GM18867 (cell line): ENCODE measurements around the gene TBC1D9.

Source experiments
- ATAC-seq: cut with Tn5 transposase; IDR thresholded peaks from one replicate; pipeline ENCODE4 v1.9.1; 2021; ENCODE audit warnings: mild to moderate bottlenecking, moderate library complexity; ENCODE audit not compliant: unreplicated experiment

Gene TBC1D9

DNA sequence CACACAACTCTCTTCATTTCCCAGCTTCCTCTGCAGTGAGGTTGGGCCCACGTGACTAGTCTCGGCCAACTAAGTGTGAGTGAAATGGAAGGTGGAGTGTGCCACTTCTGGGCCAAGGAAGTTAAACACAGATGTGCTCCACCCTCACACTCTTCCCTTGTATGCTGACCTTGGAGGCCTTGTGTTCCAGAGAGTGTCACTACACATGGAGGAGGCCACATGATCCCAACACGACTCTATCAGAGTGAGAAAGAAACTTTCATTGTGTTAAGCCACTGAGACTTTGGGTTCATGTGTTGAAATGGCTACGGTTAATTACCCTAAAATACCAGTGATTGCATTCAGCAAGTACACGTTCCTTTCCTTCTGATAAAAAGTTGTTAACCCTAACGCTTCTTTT is 55.1 kb downstream of the TBC1D9 start:
- ATAC-seq, result no peak

GRCh38 chr4:140697709-140698560 is 58.2 kb downstream of the TBC1D9 start:
- no peak for ATAC-seq

DNA sequence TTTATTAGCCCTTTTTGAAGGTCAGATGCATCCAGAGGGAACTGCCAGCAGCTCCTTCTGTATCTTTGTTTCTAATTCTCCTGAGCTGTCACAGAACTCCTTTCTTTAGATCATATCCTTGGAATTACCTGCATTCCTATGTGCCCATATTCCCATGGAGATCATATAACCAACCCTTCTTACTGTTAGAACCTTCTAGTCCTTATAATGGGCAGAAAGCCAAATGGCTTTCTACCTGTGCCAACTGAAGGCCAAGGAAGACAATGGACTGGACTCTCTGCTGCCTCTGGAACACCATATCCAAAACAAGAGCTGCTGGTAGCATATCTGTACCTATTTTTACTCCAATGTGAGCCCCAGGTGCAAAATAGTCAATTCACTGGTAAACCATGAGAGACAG is 60.7 kb downstream of the TBC1D9 start:
- no peak for ATAC-seq

- no peak for ATAC-seq
Observed at GRCh38 chr4:140693562-140693961, 62.6 kb downstream of the TBC1D9 start.

DNA sequence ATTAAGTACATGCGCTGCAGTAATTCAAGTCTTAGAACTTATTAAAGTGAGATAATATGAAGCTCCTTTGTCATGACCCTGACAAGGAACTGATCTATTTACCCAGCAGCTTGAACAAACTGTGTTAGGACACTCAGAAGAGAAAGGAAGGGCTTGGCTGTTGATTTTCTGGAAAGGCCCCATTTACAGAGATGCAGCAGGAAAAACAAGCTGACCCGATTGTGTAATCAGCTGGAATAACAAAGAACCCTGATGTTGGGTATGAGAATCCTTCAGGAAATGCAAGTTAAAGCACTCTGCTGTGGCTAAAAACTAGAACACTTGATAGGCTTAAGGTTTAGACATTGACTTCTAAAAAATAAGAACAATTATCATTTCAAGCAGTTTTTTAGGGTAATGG is 64.8 kb downstream of the TBC1D9 start:
- no peak for ATAC-seq

GRCh38 chr4:140690093-140690492 is 66.1 kb downstream of the TBC1D9 start:
- ATAC-seq, result no peak

DNA sequence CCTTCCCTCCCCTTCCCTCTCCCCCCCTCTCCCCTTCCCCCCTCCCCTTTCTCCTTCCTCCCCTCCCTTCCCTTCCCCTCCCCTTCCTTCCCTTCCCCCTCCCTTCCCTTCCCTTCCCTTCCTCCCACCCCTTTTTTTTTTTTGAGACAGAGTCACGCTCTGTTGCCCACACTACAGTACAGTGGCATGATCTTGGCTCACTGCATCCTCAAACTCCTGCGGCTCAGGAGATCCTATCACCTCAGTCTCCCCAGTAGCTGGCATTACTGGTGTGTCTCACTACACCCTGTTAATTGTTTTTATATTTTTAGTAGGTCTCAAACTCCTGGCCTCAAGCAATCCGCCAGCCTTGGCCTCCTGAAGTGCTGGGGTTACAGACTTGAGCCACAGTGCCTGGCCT is 66.6 kb downstream of the TBC1D9 start:
- no peak for ATAC-seq

GRCh38 chr4:140688711-140689598 is 67.2 kb downstream of the TBC1D9 start:
- no peak for ATAC-seq

GRCh38 chr4:140686796-140687195 is 69.4 kb downstream of the TBC1D9 start:
- ATAC-seq, result no peak

- ATAC-seq, result no peak
Observed at GRCh38 chr4:140684314-140684713, 71.9 kb downstream of the TBC1D9 start.

GRCh38 chr4:140681201-140681600 is 75.0 kb downstream of the TBC1D9 start:
- ATAC-seq, result no peak

DNA sequence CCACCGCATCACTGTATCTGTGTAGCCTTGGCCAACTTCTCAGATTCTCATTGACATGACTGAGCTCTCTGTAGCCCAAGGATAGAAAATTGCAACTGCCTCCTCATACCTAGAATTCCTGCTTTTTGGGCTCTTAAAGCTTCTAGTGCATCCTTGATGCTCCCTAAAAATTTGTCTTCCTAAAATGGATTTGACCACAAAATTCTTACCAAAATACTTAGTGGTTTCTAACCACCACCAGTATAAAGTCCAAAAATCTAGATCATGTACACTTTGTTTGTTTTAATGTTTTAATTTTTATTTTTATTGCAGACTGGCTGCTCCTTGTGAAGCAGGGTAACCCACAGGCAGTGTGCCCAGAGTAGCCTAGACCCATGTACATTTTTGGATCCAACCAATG is 75.5 kb downstream of the TBC1D9 start:
- ATAC-seq, result no peak

DNA sequence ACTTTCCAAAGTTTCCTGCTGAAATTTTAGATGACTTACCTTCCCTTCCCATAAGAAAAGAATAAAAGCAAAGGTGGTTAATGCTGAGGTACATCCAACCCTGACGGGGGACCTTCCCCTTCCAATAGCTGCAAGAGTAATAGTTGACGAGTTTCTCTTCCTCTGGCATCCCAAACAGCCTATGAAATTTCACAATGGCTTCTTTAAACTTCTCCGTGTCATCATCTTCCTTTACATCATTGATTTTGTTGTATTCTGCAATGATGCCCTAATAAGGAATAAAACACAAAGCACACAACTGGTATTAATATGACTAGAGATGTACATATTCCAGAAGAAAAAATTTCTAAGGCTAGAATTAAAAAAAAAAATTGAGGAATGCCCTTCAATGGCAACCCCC is 76.6 kb downstream of the TBC1D9 start:
- no peak for ATAC-seq

DNA sequence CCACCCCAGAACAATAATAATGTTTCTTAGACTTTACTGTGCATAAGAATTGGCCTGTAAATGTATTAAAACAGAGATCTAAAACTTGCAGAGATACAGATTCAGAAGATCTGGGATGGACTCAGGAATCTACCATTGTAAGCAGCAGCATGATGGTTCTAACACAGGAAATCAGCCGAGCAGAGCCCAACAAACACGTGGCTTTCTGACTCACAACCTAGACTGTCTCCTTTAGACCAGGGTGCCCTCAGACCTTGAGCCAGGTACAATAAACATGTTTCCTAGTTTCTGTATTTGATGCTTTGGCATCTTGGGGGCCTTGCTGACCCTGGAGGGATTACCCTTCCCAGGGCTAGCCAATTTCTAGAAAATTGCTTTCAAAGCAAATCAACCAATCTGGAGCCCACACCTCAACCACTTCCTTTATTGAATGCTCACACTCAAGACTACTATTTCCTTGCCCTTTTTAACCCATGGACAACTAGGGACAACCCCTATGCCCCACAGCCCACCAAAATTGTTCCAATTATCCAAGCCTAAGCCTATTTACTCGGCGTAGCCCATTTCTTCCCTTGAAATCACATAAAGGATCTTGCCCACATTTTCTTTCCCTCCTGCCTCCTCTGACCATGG is 80.5 kb downstream of the TBC1D9 start:
- peak; percentile 49 for ATAC-seq

- no peak for ATAC-seq
Observed at GRCh38 chr4:140673729-140674128, 82.5 kb downstream of the TBC1D9 start.

DNA sequence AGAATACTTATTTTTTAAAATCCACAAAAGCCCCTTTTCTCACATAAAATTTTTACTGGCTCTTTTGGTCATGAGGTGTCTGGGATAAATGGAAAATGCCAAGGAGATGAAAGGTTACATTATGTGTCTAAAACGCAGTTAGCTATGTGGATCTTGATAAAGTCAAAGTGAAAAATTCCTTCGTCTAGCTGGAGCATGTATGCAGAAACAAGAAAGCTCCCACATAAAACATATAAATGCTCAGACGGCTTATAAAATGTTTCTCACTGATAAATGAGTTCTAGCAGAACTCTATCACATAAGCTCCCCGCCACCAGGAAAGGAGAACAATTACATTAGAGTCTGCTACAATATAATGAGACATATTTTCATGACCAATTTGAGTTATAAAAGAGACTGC is 83.8 kb downstream of the TBC1D9 start:
- no peak for ATAC-seq

DNA sequence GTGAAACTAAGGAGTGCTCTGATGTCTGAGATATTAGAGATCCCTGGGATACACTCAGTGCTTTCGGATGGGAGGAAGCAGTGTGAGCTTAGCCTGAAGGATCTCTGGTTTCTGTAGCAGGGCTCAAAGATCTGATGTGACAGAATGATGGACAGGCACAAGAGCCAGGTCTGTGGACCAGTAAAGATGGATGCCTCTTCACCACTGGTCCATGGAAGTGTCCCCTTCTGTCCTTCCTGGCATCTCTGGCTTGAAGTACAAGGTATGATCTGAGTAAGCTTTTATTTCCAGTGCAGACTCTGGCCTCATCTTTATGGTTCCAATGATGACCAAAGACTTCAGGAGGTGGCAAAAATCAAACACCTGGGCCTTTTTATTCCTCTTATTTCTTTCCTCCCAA is 88.1 kb downstream of the TBC1D9 start:
- no peak for ATAC-seq

- ATAC-seq, result peak; percentile 64
Observed at GRCh38 chr4:140666889-140667614, 89.1 kb downstream of the TBC1D9 start.

GRCh38 chr4:140662082-140662869 is 93.9 kb downstream of the TBC1D9 start:
- ATAC-seq, result no peak

GRCh38 chr4:140661550-140661949 is 94.6 kb downstream of the TBC1D9 start:
- no peak for ATAC-seq
